GM10266 (cell line): Measurements from ENCODE around the gene A4GALT.

Experiments used
- DNase-seq: peaks from one replicate; pipeline ENCODE4 v3.0.0; 2012; ENCODE audit errors: extremely low spot score
- TF ChIP-seq, protein P1 (sequence below): IDR thresholded peaks from 2 replicates; pipeline ENCODE4 v1.5.1; 2012; ENCODE audit warnings: mild to moderate bottlenecking, low read depth; ENCODE audit not compliant: control insufficient read depth, insufficient read depth; ENCODE audit errors: missing control alignments

A4GALT gene

DNA sequence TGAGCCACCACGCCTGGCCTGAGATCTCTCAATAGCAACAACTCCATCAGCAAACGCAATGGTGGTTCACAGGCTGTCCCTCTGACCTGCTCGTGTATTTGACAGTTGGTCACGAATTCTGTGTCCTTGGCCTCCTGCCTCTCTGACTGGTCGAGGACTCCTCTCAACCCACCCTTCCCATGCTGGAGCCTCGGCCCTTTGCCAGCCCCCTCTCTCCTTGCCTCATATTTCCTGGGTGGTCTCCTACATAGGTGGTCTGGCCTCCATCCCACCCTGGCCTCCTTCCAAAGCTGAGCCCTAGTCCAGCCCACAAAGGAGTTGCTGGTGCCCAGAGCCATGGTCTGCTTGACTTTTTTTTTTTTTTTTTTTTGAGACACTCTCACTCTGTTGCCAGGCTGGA lies 11.4 kb upstream of the A4GALT start:
- TF ChIP-seq, protein P1, sequence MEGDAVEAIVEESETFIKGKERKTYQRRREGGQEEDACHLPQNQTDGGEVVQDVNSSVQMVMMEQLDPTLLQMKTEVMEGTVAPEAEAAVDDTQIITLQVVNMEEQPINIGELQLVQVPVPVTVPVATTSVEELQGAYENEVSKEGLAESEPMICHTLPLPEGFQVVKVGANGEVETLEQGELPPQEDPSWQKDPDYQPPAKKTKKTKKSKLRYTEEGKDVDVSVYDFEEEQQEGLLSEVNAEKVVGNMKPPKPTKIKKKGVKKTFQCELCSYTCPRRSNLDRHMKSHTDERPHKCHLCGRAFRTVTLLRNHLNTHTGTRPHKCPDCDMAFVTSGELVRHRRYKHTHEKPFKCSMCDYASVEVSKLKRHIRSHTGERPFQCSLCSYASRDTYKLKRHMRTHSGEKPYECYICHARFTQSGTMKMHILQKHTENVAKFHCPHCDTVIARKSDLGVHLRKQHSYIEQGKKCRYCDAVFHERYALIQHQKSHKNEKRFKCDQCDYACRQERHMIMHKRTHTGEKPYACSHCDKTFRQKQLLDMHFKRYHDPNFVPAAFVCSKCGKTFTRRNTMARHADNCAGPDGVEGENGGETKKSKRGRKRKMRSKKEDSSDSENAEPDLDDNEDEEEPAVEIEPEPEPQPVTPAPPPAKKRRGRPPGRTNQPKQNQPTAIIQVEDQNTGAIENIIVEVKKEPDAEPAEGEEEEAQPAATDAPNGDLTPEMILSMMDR = no peak
- DNase-seq = no peak

DNA sequence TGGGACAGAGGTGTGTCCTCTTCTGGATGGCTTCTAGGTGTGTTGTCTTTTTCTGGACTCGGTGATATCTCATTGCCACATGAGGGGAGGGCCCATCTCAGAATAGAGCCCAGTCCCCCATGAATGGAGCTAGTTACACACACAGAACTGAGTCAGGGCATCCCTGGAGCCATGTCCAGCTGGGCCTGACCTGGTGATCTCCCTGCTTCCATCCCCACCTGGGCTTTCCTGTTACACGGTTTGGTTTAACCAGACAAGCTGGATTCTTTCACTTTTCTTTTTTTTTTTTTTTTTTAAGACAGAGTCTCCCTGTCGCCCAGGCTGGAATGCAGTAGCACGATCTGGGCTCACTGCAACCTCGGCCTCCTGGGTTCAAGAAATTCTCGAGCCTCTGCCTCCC lies 6.1 kb upstream of the A4GALT start:
- DNase-seq = peak; percentile 4
- TF ChIP-seq, protein P1 = no peak

DNA sequence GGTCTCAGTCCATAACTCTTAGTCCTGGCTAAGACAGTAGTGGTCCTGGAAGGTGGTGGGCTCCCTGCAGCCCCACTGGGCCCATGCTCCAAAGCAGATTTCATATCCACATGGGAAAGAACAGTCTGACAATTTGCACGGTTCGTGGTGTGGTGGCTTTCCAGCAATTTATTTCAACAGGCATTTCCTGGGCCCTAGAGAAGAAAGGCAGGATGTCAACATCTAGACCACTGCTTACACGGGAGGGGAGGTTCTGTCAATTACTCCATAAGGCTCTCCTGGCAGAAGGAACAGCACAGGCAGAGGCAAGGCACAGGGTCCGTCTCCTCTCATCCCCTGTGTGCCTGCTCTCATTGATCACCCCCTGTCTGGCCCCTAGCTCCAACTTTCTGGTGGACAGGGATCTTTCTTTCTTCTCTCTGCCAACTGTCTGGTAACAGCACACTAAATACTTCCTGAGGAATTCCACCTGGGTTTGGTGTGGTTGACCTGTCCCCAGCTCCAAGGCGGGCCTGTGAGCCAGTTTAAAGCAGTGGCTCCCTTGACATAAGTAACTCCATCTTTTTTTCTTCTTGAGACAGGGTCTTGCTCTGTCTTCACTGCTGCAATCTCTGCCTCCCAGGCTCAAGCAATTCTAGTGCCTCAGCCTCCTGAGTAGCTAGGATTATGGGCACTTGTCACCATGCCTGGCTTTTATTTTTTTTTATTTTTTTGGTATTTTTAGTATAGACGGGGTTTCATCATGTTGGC lies 5.1 kb upstream of the A4GALT start:
- no peak for DNase-seq
- TF ChIP-seq, protein P1 = no peak

DNA sequence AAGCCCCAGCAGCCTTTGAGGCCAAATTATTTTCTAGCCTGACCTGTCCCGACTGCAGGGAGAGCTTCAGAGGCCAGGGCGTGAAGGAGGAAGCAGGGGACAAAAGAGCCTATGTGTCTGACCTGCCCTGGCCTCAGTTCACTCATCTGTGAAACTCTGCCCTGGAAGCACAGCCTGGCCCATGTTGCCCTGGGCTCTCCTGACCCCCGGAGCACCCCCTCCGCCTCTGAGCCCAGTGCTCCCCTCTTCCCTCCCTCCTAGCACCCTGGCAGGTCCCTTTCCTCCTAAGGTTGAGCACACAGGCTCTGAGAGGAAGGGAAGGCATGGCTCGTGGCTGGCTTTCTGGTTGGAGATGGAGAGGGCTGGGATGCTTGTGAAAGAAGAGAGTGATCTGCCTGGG lies 3.4 kb upstream of the A4GALT start:
- DNase-seq = no peak
- TF ChIP-seq, protein P1 = no peak

DNA sequence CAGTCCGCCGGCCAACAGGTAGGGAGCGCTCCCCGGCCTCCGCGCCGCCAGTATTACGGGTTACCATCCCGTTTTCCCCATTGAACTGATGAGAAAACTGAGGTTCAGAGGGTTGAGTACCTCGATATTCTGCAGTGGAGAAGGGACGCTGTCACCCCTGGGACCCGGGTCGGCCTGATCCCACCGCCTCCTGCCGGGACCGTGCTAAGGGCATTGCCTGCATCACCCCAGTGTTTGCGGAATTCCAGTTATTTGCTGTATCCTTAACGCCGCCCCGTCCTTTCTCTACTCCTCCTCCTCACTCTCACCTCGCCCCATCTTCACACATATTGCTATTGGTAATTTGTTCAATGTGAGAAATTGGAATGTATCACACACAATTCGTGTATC lies 370 bp upstream of the A4GALT start:
- TF ChIP-seq, protein P1 = no peak
- DNase-seq = no peak

DNA sequence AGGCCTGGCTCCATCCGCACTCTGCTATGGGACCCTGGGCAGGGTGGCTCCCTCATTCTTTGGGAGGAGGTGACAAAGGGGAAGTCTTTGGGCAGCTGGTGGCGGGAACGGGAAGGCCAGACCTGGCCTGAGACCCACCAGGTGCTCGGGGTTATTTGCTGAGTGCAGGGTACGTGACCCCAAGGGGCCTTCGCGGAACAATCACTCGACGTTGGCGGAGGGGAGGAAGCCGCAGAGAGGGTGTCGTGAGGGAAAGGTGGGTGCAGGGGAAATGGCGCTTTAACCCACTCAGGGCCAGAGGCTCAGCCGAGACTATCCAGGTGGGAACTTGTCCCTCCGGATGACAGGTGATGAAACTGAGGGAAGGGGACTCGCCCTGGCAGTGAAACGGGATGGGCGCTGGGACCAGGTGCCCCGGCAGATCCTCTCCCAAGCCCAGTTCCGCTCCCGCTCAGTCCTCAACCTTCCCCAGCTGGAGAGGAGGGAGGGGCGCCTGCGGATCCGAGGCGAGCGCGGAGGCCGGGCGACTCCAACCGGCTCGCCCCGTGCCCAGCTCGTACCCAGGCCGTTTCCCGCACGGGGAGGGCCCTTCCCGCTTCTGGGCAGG lies 911 bp downstream of the A4GALT start:
- DNase-seq = no peak
- TF ChIP-seq, protein P1 = no peak

DNA sequence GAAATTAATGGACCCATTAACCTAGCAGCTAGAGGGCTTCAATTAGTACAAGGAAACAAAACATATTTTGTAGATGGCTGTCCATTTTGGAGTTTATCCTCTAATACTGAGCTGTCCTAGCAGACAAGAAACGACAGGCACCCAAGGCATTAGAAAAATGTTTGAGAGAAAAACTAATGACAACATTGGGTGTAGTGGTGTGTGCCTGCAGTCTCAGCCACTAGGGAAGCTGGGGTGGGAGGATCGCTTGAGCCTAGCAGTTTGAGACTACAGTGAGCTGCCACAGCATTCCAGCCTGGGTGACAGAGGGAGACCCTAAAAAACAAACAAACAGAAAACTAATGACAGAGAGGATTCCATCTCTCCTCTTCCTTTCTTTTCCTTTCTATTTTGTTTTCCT lies 1.5 kb downstream of the A4GALT start:
- DNase-seq = no peak

More for the DNA sequence above, 1.5 kb downstream of the A4GALT start:
- TF ChIP-seq, protein P1 = no peak
